Prostate gland (tissue), 2 donors: ENCODE results near the gene CCSER2. TPM values are rescaled to one million over a fixed set of nuclear protein-coding genes. Genes with fewer than 3 reads are reported as not detected.

Source experiments
- DNase-seq: peaks from one replicate; pipeline ENCODE4 v3.0.0-alpha.2; 2019; ENCODE audit warnings: low spot score
- H3K27ac ChIP-seq, 2 donors: fragments of 200-600 bp; sonication (generic); 2 replicates each; pipeline ENCODE4 v1.5.1; 2017 to 2019
- H3K27me3 ChIP-seq: fragments of 200-600 bp; sonication (generic); replicated peaks from 2 replicates; pipeline ENCODE4 v1.5.1; 2019; ENCODE audit not compliant: insufficient read depth
- H3K36me3 ChIP-seq, 2 donors: fragments of 200-600 bp; sonication (generic); 1 replicate in 1 of 2; 2 replicates in 1 of 2; pipeline versions ENCODE4 v1.5.1 to v1.8.1; 2017 to 2019
- H3K4me1 ChIP-seq: fragments of 200-600 bp; sonication (generic); replicated peaks from 2 replicates; pipeline ENCODE4 v1.5.1; 2019
- H3K4me3 ChIP-seq, 2 donors: fragments of 200-600 bp; sonication (generic); 2 replicates each; pipeline ENCODE4 v1.5.1; 2017 to 2019
- H3K9me3 ChIP-seq: fragments of 200-600 bp; sonication (generic); 2 replicates; pipeline ENCODE4 v1.5.1; 2017
- POLR2A ChIP-seq: fragments of 450-650 bp; IDR thresholded peaks from one replicate; pipeline ENCODE4 v1.6.1; 2016; ENCODE audit warnings: antibody characterized with exemption, mild to moderate bottlenecking
- POLR2AphosphoS5 ChIP-seq: sonication (generic); formaldehyde crosslinking; IDR thresholded peaks from one replicate; pipeline ENCODE4 v1.6.1; 2017; ENCODE audit warnings: antibody characterized with exemption
- WGBS: methylation state at CpG from one replicate; pipeline ENCODE4 v1.1.5; 2018; 5-methylcytosine and 5-hydroxymethylcytosine counted together
- intact Hi-C: fragments of 100-400 bp; cut with DNase I; formaldehyde crosslinking; loops from one replicate; pipeline ENCODE4 v1.14.2; 2022
- total RNA-seq, 2 donors: library from RNA; depleted of rRNA; stranded (reverse); fragments of >200 nt; gene quantifications; one replicate each; pipeline ENCODE4 v1.1.0, GENCODE V29; 2016
- TF ChIP-seq, protein P1 (sequence below), 4 experiments: fragments of 200-600 bp in 2 of 4; fragments of 450-650 bp in 2 of 4; sonication (generic) in 2 of 4; IDR thresholded peaks; 1 replicate in 3 of 4; 2 replicates in 1 of 4; pipeline ENCODE4 v1.5.1; 2016 to 2019; ENCODE audit warnings: antibody characterized with exemption in 4 of 4, mild to moderate bottlenecking in 2 of 4, moderate library complexity in 2 of 4

CCSER2 gene
- total RNA-seq, 2 donors from 2014 or later = 30.4 to 53.6 TPM

DNA sequence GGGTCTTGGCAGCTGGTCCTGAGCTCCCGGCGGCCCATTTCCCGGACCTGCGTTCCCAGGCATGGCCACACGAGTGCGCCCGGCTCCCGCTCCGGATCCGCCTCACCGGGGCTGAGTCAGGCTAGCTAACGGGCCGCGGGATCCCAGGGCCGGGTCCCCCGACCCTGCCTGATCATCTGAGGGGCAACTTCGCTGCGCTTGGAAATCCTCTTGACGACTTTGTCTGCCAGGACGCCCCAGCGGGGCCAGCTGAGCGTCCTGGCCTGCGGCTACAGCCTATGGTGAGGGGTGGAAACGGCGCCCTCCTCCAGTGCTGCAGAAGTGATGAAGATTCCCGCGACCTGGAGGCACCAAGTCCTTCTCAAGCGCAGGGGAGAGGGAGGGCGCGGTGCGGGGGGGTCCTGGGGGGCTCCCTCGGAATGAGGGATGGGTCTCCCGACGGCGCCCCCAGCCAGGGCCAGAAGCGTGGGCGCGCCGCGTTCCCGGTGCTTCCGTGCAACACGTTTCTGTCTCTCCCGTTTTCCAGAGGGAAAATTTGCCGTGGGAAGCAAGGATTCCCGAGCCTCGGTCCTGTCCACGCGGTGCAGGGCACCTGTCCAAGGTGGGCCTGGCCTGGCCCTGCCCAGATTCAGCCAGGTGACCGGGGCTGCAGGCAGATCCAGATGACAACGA, 212.4 kb downstream of the CCSER2 start:
- intact Hi-C loops = loop anchor here (5.0 kb wide), 1 partner anchor 1837 kb away; no protein-coding TSS in a partner anchor
- peak overlapping the region; percentile 16 to 27 for H3K4me3 ChIP-seq
- H3K27me3 ChIP-seq = no peaks in the 10 kb centered on the region
- no peak overlapping the region for H3K27ac ChIP-seq
- peak; percentile 21 for DNase-seq
- no peaks in the 10 kb centered on the region for H3K9me3 ChIP-seq
- 3% methylated on average over 45 of the region's 51 CpGs for WGBS
- no peaks in the 10 kb centered on the region for H3K36me3 ChIP-seq
- no peaks in the 10 kb centered on the region for H3K4me1 ChIP-seq
- TF ChIP-seq, protein P1, sequence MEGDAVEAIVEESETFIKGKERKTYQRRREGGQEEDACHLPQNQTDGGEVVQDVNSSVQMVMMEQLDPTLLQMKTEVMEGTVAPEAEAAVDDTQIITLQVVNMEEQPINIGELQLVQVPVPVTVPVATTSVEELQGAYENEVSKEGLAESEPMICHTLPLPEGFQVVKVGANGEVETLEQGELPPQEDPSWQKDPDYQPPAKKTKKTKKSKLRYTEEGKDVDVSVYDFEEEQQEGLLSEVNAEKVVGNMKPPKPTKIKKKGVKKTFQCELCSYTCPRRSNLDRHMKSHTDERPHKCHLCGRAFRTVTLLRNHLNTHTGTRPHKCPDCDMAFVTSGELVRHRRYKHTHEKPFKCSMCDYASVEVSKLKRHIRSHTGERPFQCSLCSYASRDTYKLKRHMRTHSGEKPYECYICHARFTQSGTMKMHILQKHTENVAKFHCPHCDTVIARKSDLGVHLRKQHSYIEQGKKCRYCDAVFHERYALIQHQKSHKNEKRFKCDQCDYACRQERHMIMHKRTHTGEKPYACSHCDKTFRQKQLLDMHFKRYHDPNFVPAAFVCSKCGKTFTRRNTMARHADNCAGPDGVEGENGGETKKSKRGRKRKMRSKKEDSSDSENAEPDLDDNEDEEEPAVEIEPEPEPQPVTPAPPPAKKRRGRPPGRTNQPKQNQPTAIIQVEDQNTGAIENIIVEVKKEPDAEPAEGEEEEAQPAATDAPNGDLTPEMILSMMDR (IDR thresholded peaks at IDR 0.05) = peak in 3 of 4 experiments; percentile 38 to 74 (median 58)
- no peak for TF ChIP-seq POLR2A

DNA sequence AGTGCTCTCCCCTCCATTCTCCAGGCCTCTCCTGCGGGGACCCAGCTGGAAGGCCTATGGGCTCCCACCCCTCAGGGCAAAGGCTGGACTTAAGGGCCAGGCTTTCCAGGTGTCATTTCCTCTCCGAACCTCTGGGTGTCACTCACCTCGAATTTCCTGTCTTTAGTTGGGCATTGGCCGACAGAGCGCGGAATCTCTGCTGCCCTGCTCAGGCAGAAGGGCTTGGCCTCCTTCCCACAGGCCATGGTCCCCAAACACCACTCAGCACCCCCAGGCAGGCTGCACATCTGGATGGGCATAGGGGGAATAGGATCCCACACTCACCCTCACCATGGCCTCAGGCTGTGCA, 212.9 kb downstream of the CCSER2 start:
- WGBS = 76% methylated on average over 6 of the region's 6 CpGs

DNA sequence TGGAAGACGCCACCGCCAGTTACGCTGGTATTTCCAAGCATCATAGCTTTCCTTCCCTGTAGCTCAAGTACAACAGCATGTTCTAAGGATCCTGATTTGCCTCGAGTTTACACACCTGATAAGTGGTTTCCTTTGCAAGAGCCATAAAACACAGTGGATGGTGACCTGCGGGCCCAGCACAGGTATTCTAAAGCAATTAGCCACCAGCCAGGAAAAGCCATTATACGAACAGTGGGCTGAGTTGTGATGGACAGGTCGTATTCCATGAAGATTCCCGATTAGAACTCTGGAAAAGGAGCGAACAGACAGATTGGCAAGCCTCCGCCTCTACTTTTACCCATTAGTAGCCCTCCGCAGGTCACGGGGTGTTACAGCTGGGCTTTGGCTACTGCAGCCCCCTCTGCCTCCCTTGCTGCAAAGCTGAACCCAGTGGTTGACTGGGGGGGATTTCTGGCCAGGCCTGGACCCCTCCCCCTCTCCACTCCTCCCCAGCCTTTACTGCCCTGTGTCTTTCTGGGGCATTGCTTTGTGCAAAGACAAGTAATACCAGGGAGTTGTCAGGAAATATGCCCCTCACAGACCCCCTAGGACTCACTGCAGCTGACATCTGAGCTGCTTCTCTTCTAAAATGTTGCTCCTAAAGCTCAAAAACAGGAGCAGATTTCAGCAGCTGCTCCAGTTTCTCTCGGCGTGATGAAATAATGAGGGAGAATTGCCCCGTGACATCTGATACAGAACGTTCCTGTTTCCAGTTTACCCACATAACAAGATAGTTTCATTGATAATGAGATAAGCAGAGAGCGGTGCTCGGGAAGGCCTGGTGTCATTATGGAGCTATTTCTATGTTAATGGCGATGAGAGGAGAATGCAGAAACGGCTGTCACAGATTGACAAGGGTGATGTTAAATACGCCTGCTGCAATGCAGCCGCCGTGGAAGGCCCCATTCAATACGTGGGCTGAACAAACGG, 214.4 kb downstream of the CCSER2 start:
- no peak for TF ChIP-seq POLR2AphosphoS5
- WGBS = 68% methylated on average over 25 of the region's 25 CpGs

More for the DNA sequence above, 212.9 kb downstream of the CCSER2 start:
- Histone ChIP-seq H3K4me1 (no peaks in the 10 kb centered on the region), H3K9me3 (no peaks in the 10 kb centered on the region), H3K27me3 (no peaks in the 10 kb centered on the region), H3K36me3 (no peaks in the 10 kb centered on the region), H3K4me3 (peak overlapping the region in 1 of 2 donors; percentile 27), H3K27ac (no peak overlapping the region)
- intact Hi-C loops = loop anchor here (5.0 kb wide), 1 partner anchor 1836 kb away; no protein-coding TSS in a partner anchor
- DNase-seq = no peak
- TF ChIP-seq, protein P1 (IDR thresholded peaks at IDR 0.05) = no peak
- no peak for TF ChIP-seq POLR2AphosphoS5

DNA sequence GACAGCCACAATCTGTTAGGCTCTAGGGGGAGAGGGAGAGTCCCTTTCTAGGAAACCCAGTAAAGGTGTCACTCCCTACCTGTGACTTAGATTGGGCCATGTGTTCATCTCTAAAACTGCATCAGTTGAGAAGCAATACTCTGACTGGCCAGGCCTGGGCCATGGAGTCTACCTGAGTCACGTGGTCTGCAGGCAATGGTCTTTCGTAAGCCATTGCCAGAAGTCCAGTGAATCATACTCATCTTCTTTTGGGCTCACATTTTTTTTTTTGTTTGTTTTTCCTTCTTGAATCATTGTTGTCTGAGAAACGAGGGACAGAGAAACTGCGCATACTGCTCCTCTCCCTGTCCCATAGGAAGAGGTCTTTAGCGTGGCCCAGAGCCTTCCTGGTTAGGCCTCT, 215.6 kb downstream of the CCSER2 start:
- 88% methylated on average over 5 of the region's 5 CpGs for WGBS
- Histone ChIP-seq H3K27me3 (no peaks in the 10 kb centered on the region), H3K36me3 (no peaks in the 10 kb centered on the region), H3K4me1 (no peaks in the 10 kb centered on the region), H3K27ac (no peak overlapping the region), H3K4me3 (no peak overlapping the region), H3K9me3 (no peaks in the 10 kb centered on the region)
- TF ChIP-seq, protein P1 (IDR thresholded peaks at IDR 0.05) = no peak
- TF ChIP-seq POLR2AphosphoS5 = no peak
- TF ChIP-seq POLR2A = no peak
- no peak for DNase-seq
- intact Hi-C loops = loop anchor here (5.0 kb wide), 1 partner anchor 1833 kb away; no protein-coding TSS in a partner anchor

More for the DNA sequence above, 214.4 kb downstream of the CCSER2 start:
- H3K9me3 ChIP-seq = no peaks in the 10 kb centered on the region
- DNase-seq = no peak
- no peaks in the 10 kb centered on the region for H3K36me3 ChIP-seq
- intact Hi-C loops = loop anchor here (5.0 kb wide), 1 partner anchor 1834 kb away; no protein-coding TSS in a partner anchor
- H3K4me3 ChIP-seq = no peak overlapping the region
- no peaks in the 10 kb centered on the region for H3K4me1 ChIP-seq
- H3K27me3 ChIP-seq = no peaks in the 10 kb centered on the region
- H3K27ac ChIP-seq = no peak overlapping the region

DNA sequence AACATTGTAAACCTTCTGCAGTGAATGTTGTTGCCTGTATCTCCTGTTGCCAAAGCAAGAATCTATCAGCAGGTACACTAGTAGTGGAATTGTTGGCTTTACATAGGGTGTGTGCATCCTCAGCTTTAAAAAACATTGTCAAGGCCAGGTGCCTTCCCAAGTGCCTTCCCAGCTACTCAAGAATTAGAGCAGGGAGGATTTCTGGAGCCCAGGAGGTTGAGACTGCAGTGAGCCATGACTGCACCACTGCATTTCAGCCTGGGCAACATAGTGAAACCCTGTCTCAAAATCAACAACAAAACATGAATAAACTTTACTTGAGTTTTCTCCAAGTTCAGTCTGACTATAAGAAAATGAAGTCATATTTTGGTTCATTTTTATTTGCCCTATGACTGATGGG, 217.3 kb downstream of the CCSER2 start:
- TF ChIP-seq POLR2A = no peak
- no peak for DNase-seq
- Histone ChIP-seq H3K9me3 (no peaks in the 10 kb centered on the region), H3K27me3 (no peaks in the 10 kb centered on the region), H3K27ac (no peak overlapping the region), H3K36me3 (no peaks in the 10 kb centered on the region), H3K4me3 (no peak overlapping the region), H3K4me1 (no peaks in the 10 kb centered on the region)
- intact Hi-C loops = no loop called here
